Subcutaneous abdominal adipose tissue (tissue), 5 donors: Measurements from ENCODE around the gene SEMA3F.

Experiments used
- H3K27ac ChIP-seq: one replicate; pipeline ENCODE4 v1.7.0; 2013; ENCODE audit warnings: low read depth, mild to moderate bottlenecking, inconsistent platforms, low read length, moderate library complexity
- H3K27me3 ChIP-seq, 5 donors: one replicate each; pipeline ENCODE4 v1.7.0; 2013; ENCODE audit warnings: low read length in 5 of 5, inconsistent platforms in 1 of 5; ENCODE audit not compliant: control insufficient read depth in 5 of 5, insufficient read depth in 4 of 5
- H3K36me3 ChIP-seq, 5 donors: one replicate each; pipeline ENCODE4 v1.7.0; 2013; ENCODE audit warnings: low read length in 5 of 5; ENCODE audit not compliant: control insufficient read depth in 5 of 5, insufficient read depth in 5 of 5
- H3K4me1 ChIP-seq, 5 donors: one replicate each; pipeline ENCODE4 v1.7.0; 2013; ENCODE audit warnings: low read length in 5 of 5, mild to moderate bottlenecking in 3 of 5, moderate library complexity in 1 of 5; ENCODE audit not compliant: control insufficient read depth in 5 of 5, insufficient read depth in 5 of 5
- H3K4me3 ChIP-seq, 5 donors: one replicate each; pipeline ENCODE4 v1.7.0; 2013; ENCODE audit warnings: low read length in 5 of 5, low read depth in 1 of 5
- H3K9ac ChIP-seq, 5 donors: one replicate each; pipeline ENCODE4 v1.7.0; 2013; ENCODE audit warnings: low read length in 5 of 5, mild to moderate bottlenecking in 4 of 5, moderate library complexity in 3 of 5
- H3K9me3 ChIP-seq, 5 donors: one replicate each; pipeline ENCODE4 v1.7.0; 2013; ENCODE audit warnings: low read length in 5 of 5; ENCODE audit not compliant: control insufficient read depth in 5 of 5
- donor health status: healthy.
- donor health status: healthy.
- donor health status: healthy.
- donor health status: healthy.
- donor health status: healthy.

Gene SEMA3F

DNA sequence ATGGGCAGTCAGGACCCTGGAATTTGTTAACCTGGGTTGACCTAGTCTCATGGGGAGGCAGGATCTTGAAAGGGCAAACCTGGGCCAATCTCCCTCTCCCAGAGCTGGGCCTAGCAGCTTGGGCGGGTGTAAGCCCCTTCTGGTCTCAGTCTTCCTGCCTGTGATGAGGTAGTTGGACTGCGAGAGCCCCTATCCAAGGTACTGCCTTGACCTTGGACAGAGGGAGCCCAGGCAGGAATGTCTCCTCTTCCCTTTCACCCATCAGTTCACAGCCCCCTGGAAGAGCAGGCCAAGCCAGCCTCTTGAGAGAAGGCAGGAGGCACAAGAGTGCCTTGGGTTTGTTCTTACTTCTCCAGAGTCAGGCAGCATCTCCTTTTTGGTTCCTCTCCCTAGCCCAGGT lies 24.7 kb upstream of the SEMA3F start:
- H3K9ac ChIP-seq, result no peak overlapping the region
- peaks cover 0 to 17% (median 5%) of the 10 kb centered on the region in 5 donors for H3K4me1 ChIP-seq
- no peak overlapping the region for H3K27ac ChIP-seq
- no peak overlapping the region for H3K4me3 ChIP-seq
- peaks cover 0 to 9% (median 4%) of the 10 kb centered on the region in 5 donors for H3K27me3 ChIP-seq
- no peaks in the 10 kb centered on the region for H3K36me3 ChIP-seq
- no peaks in the 10 kb centered on the region for H3K9me3 ChIP-seq

DNA sequence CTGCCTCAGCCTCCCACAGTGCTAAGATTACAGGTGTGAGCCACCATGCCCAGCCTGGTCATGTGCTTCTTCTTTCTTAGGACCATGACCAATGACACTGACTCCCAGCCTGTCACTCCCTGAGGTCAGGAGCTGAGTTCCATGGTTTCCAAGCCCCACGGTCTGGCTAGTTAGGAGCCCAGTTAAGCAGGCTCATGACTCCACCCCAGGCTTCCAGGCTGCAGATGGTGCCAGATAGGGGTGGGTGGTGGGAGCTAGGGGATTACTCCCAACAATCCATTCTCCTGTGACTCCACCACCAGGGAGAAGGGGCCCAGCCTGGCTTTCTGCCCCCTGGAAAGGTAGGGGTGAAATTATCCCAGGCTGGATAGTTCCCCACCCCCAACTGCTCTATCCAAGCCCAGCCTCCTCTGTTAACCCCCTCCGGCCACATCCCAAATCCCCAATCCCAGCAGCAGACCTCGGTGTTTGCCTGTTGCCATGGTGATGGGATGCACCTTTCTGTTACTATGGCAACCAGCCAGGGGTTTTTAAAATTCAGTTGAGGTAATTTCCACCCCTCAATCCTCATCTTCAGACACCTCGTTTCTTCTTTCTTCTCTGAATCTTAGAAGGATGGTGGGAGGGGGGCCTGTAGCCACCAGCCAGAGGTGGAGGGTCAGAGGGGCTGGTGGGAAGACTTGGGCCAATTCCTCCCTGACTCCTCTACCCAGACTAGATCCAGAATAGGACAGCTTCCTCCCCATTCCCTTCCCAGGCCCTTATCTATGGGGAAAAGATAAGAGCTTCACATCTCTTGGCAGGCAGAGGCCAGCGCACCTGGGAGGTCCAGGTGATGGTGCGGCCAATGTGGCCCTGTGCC lies 22.5 kb upstream of the SEMA3F start:
- Histone ChIP-seq H3K4me3 (no peak overlapping the region), H3K9ac (no peak overlapping the region), H3K36me3 (no peaks in the 10 kb centered on the region), H3K4me1 (peaks cover 0 to 22% (median 2%) of the 10 kb centered on the region in 5 donors), H3K27me3 (peaks cover 0 to 9% (median 0%) of the 10 kb centered on the region in 5 donors), H3K9me3 (no peaks in the 10 kb centered on the region), H3K27ac (no peak overlapping the region)

GRCh38 chr3:50133283-50133615 lies 21.9 kb upstream of the SEMA3F start:
- H3K9ac ChIP-seq, result no peak overlapping the region
- H3K27ac ChIP-seq, result no peak overlapping the region
- peaks cover 0 to 9% (median 0%) of the 10 kb centered on the region in 5 donors for H3K27me3 ChIP-seq
- no peak overlapping the region for H3K4me3 ChIP-seq
- H3K9me3 ChIP-seq, result no peaks in the 10 kb centered on the region
- peaks cover 0 to 22% (median 8%) of the 10 kb centered on the region in 5 donors for H3K4me1 ChIP-seq
- H3K36me3 ChIP-seq, result no peaks in the 10 kb centered on the region

DNA sequence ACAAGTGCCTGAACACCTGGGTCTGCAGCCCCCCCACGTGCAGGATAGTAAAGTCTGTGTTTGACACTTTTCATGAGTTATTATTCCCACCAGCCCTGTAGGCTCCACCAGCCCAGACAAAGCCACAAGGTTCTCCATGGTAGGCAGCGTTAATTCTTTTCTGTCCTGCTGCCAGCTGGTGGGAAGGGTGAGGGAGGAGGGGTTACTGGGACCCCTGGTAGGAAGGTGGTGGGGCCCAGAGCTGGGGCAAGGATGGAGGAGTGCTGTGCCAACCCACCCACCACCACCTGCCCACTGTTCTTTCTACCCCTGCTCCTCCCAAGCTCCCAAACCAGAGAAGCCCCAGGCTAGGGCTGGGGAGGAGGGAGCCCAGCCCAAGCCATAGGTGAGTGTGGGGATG lies 20.8 kb upstream of the SEMA3F start:
- peaks cover 0 to 29% (median 16%) of the 10 kb centered on the region in 5 donors for H3K4me1 ChIP-seq
- H3K9ac ChIP-seq, result no peak overlapping the region
- peaks cover 0 to 9% (median 0%) of the 10 kb centered on the region in 5 donors for H3K27me3 ChIP-seq
- H3K27ac ChIP-seq, result no peak overlapping the region
- H3K36me3 ChIP-seq, result no peaks in the 10 kb centered on the region
- H3K9me3 ChIP-seq, result no peaks in the 10 kb centered on the region
- H3K4me3 ChIP-seq, result no peak overlapping the region

GRCh38 chr3:50135964-50136363 lies 19.2 kb upstream of the SEMA3F start:
- Histone ChIP-seq H3K27ac (no peak overlapping the region), H3K4me3 (no peak overlapping the region), H3K4me1 (peaks cover 0 to 29% (median 16%) of the 10 kb centered on the region in 5 donors), H3K27me3 (peaks cover 0 to 9% (median 3%) of the 10 kb centered on the region in 5 donors), H3K9me3 (no peaks in the 10 kb centered on the region), H3K36me3 (no peaks in the 10 kb centered on the region), H3K9ac (no peak overlapping the region)

- no peak overlapping the region for H3K4me3 ChIP-seq
- H3K4me1 ChIP-seq, result peaks cover 0 to 29% (median 16%) of the 10 kb centered on the region in 5 donors
- H3K36me3 ChIP-seq, result no peaks in the 10 kb centered on the region
- H3K27ac ChIP-seq, result no peak overlapping the region
- H3K9ac ChIP-seq, result no peak overlapping the region
- peaks cover 0 to 7% (median 3%) of the 10 kb centered on the region in 5 donors for H3K27me3 ChIP-seq
- H3K9me3 ChIP-seq, result no peaks in the 10 kb centered on the region
Observed at GRCh38 chr3:50136714-50137405, 18.3 kb upstream of the SEMA3F start.

GRCh38 chr3:50137531-50137930 lies 17.6 kb upstream of the SEMA3F start:
- Histone ChIP-seq H3K4me1 (peaks cover 0 to 29% (median 16%) of the 10 kb centered on the region in 5 donors), H3K36me3 (no peaks in the 10 kb centered on the region), H3K9me3 (no peaks in the 10 kb centered on the region), H3K27me3 (peaks cover 0 to 6% (median 3%) of the 10 kb centered on the region in 5 donors), H3K4me3 (no peak overlapping the region), H3K27ac (no peak overlapping the region), H3K9ac (no peak overlapping the region)

DNA sequence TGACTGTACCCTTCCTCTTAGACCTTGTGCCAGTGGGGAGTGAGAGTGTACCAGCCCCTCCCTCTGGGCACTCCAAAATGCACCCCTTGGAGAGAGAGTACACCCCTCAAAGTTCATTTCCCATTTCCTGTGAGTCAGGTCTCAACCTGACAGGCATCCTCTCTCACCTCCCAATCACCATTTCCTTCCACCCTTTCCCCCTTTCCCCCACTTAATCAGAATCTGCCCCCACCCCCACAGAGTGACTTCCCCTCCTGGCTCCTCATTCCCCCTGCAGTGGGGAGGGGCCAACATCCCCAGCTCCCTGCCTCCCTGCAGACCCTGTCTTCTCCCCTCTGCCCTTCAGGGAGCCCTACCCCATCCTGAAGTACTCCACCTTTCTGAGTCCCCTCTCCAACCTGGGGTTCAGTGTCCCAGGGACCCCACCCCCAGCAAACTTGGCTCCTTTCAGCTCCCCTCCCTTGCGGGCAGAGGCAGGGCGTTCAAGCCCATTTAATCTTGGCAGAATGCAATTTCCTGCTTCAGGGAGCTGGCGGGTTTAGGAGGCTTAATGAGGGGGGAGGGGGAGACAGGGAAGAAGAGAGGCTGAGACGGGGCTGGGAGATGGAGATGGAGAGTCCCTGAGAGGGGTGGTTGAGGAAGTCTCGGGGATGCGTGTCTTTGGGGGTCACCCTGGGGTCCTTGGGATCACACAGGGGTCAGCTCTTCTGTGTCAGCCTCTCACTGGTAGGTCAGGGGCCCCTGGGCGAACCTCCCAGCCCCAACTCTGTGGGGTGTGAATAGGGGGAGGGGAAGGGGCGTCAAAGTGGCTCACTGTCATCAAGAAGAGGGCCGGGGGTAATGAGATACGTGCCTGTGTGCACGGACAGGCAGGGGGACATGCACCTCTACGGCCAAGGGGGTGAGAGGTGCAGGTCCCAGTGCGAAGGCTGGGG lies 16.6 kb upstream of the SEMA3F start:
- H3K36me3 ChIP-seq, result no peaks in the 10 kb centered on the region
- H3K9me3 ChIP-seq, result no peaks in the 10 kb centered on the region
- H3K27ac ChIP-seq, result no peak overlapping the region
- H3K9ac ChIP-seq, result no peak overlapping the region
- peaks cover 0 to 29% (median 16%) of the 10 kb centered on the region in 5 donors for H3K4me1 ChIP-seq
- no peak overlapping the region for H3K4me3 ChIP-seq
- H3K27me3 ChIP-seq, result peaks cover 0 to 3% (median 0%) of the 10 kb centered on the region in 5 donors

DNA sequence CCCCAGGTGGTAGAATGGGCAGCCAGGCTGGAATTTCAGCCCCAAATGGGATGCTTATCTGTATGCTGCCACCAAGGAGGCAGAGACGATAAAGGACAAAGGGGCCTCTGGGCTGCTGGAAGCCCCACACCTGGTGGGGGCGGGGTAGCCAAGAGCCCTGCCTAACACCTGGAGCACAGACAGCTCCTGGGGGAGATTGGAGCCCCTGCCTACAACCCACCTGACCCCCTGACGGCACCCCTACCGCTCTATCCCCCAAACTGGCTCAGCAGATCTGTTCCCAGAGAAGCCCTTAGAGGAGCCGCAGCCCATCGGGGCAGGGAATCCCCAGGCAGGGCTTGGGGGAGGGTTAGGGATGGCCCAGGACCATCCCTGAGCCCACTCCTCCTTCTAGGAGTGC lies 15.8 kb upstream of the SEMA3F start:
- H3K4me1 ChIP-seq, result peaks cover 0 to 29% (median 16%) of the 10 kb centered on the region in 5 donors
- no peaks in the 10 kb centered on the region for H3K36me3 ChIP-seq
- H3K27me3 ChIP-seq, result peaks cover 0 to 3% (median 0%) of the 10 kb centered on the region in 5 donors
- no peak overlapping the region for H3K4me3 ChIP-seq
- H3K9me3 ChIP-seq, result no peaks in the 10 kb centered on the region
- no peak overlapping the region for H3K9ac ChIP-seq
- no peak overlapping the region for H3K27ac ChIP-seq
